GM12878 (cell line): ENCODE results near the gene FUT8. TPM values are rescaled to one million over a fixed set of nuclear protein-coding genes. Genes with fewer than 3 reads are reported as not detected.

Experiments used
- ATAC-seq: fragments of 200-7000 bp; cut with Tn5 transposase; 3 replicates; pipeline ENCODE4 v1.9.1; 2020; ENCODE audit warnings: mild to moderate bottlenecking, moderate library complexity
- BruUV-seq: library from RNA; stranded (reverse); fragments of 400-500 nt; replicated peaks from 2 replicates; lab custom pipeline; 2021; lab: Mats Ljungman, UMichigan
- CTCF ChIA-PET: fragments of 300-600 bp; sonication (Branson Sonifier 250); formaldehyde crosslinking; extraction: SDS; loops from one replicate; lab custom pipeline; 2021; ENCODE audit warnings: inconsistent platforms; lab: Yijun Ruan, JAX
- POLR2A ChIA-PET: fragments of 350-600 bp; formaldehyde crosslinking; extraction: SDS; loops from one replicate; lab custom pipeline; 2021; ENCODE audit warnings: inconsistent platforms; lab: Charles Lee
- RAD21 ChIA-PET: fragments of 300-600 bp; sonication (Branson Sonifier 250); formaldehyde crosslinking; loops from one replicate; lab custom pipeline; 2023; ENCODE audit warnings: antibody characterized with exemption; ENCODE audit not compliant: unreplicated experiment; lab: Charles Lee
- SMC1A ChIA-PET: fragments of 300-600 bp; sonication (Branson Sonifier 250); formaldehyde crosslinking; loops from one replicate; lab custom pipeline; 2023; ENCODE audit not compliant: unreplicated experiment, uncharacterized antibody; lab: Charles Lee
- DNase-seq: peaks from one replicate; pipeline ENCODE4 v3.0.0-alpha.2; 2011; ENCODE audit warnings: low read depth, low spot score
- FAIRE-seq: peaks from 3 replicates; lab custom pipeline; 2011; peaks lifted over from hg19 to GRCh38; lab: Jason Lieb, UNC
- H2AFZ ChIP-seq: 2 replicates; pipeline ENCODE4 v1.6.0; 2011; ENCODE audit warnings: low read depth, low read length, control low read depth; ENCODE audit not compliant: control insufficient read depth
- H3K27ac ChIP-seq: 2 replicates; pipeline ENCODE4 v1.5.1; 2011; ENCODE audit warnings: control low read depth; ENCODE audit not compliant: control insufficient read depth, insufficient read depth
- H3K27me3 ChIP-seq, 2 experiments: replicated peaks in 1 of 2; 2 replicates each; pipeline versions ENCODE4 v1.6.0 to v1.6.1; 2011; ENCODE audit warnings: low read length in 1 of 2; ENCODE audit not compliant: control insufficient read depth in 2 of 2, insufficient read depth in 2 of 2
- H3K36me3 ChIP-seq, 2 experiments: 2 replicates each; pipeline ENCODE4 v1.5.1; 2011; ENCODE audit warnings: low read length in 1 of 2; ENCODE audit not compliant: control insufficient read depth in 2 of 2, insufficient read depth in 2 of 2
- H3K4me1 ChIP-seq: 2 replicates; pipeline ENCODE4 v1.6.1; 2011; ENCODE audit warnings: mild to moderate bottlenecking, low read length, moderate library complexity, mixed read lengths; ENCODE audit not compliant: control insufficient read depth, insufficient read depth
- H3K4me2 ChIP-seq: 2 replicates; pipeline ENCODE4 v1.6.0; 2011; ENCODE audit warnings: control low read depth; ENCODE audit not compliant: control insufficient read depth, insufficient read depth
- H3K4me3 ChIP-seq: fragments of 200-600 bp; sonication (generic); 2 replicates; pipeline ENCODE4 v1.5.1; 2016
- H3K79me2 ChIP-seq: 2 replicates; pipeline ENCODE4 v1.6.0; 2011; ENCODE audit warnings: low read length; ENCODE audit not compliant: control insufficient read depth, insufficient read depth
- H3K9ac ChIP-seq: 2 replicates; pipeline ENCODE4 v1.8.0; 2011; ENCODE audit warnings: low read length, control low read depth, mixed read lengths; ENCODE audit not compliant: control insufficient read depth, insufficient read depth
- H3K9me3 ChIP-seq: replicated peaks from 3 replicates; pipeline ENCODE4 v1.5.1; 2011; ENCODE audit warnings: mild to moderate bottlenecking, low read length; ENCODE audit not compliant: control insufficient read depth, insufficient read depth
- H4K20me1 ChIP-seq: 2 replicates; pipeline ENCODE4 v1.6.0; 2011; ENCODE audit not compliant: control insufficient read depth, insufficient read depth
- CUX1 ChIP-seq: IDR thresholded peaks from 2 replicates; pipeline ENCODE4 v1.6.1; 2012; ENCODE audit warnings: improper control_type of control experiment, low read depth, low read length; ENCODE audit not compliant: insufficient replicate concordance
- MAX ChIP-seq: IDR thresholded peaks from 2 replicates; pipeline ENCODE4 v1.6.1; 2012; ENCODE audit warnings: low read depth, low read length, improper control_type of control experiment
- MEF2A ChIP-seq: IDR thresholded peaks from 2 replicates; pipeline ENCODE4 v1.6.1; 2011; ENCODE audit warnings: low read depth, mild to moderate bottlenecking, low read length, moderate library complexity; ENCODE audit not compliant: insufficient read depth
- NR2C2 ChIP-seq: IDR thresholded peaks from 2 replicates; pipeline ENCODE4 v1.6.1; 2011; ENCODE audit warnings: borderline replicate concordance, low read depth; ENCODE audit not compliant: control insufficient read depth, insufficient read length
- RELB ChIP-seq: fragments of 450-650 bp; IDR thresholded peaks from 2 replicates; pipeline ENCODE4 v1.6.1; 2017; ENCODE audit warnings: low read depth, mild to moderate bottlenecking, moderate library complexity
- SUZ12 ChIP-seq: fragments of 200-600 bp; sonication (generic); IDR thresholded peaks from one replicate; pipeline ENCODE4 v1.6.1; 2018; ENCODE audit warnings: antibody characterized with exemption, mild to moderate bottlenecking; ENCODE audit not compliant: unreplicated experiment
- TCF3 ChIP-seq: IDR thresholded peaks from 2 replicates; pipeline ENCODE4 v1.6.1; 2012; ENCODE audit warnings: low read depth, mild to moderate bottlenecking, low read length, borderline replicate concordance; ENCODE audit not compliant: insufficient read depth
- YBX1 ChIP-seq: fragments of 450-650 bp; IDR thresholded peaks from 2 replicates; pipeline ENCODE4 v1.6.1; 2016; ENCODE audit warnings: antibody characterized with exemption
- ZBTB40 ChIP-seq: fragments of 450-650 bp; IDR thresholded peaks from 2 replicates; pipeline ENCODE4 v1.6.1; 2016; ENCODE audit warnings: mild to moderate bottlenecking, moderate library complexity, borderline replicate concordance
- WGBS: methylation state at CpG from one replicate; pipeline ENCODE4 v1.1.6; 2016; ENCODE audit warnings: low lambda C conversion rate; ENCODE audit not compliant: insufficient replicate concordance, insufficient coverage; ENCODE audit errors: missing lambda C conversion rate; 5-methylcytosine and 5-hydroxymethylcytosine counted together
- in situ Hi-C: fragments of 300-500 bp; cut with MboI; formaldehyde crosslinking; loops from 9 replicates; pipeline ENCODE4 v1.14.3; 2018; ENCODE audit warnings: mixed read lengths
- intact Hi-C: fragments of 100-400 bp; cut with micrococcal nuclease; formaldehyde crosslinking; loops from one replicate; pipeline ENCODE4 v1.14.2; 2022; ENCODE audit not compliant: unreplicated experiment
- polyA plus RNA-seq, 11 experiments: library from polyadenylated mRNA; depleted of rRNA in 4 of 11; unstranded in 6 of 11; stranded (reverse) in 5 of 11; fragments of >200 nt; fragmentation: Nextera tagmentation in 4 of 11; fragmentation: Illumina TruSeq in 1 of 11; extraction: Ambion mirVana in 4 of 11; extraction: Trizol in 1 of 11; gene quantifications; 1 replicate in 1 of 11; 2 replicates in 10 of 11; pipeline versions ENCODE4 v1.2.1 to v1.2.3, GENCODE V29; 2011 to 2016; ENCODE audit warnings: inconsistent platforms in 2 of 11, missing spikeins in 2 of 11, low read depth in 1 of 11
- total RNA-seq, 4 experiments: library from RNA; depleted of rRNA in 3 of 4; stranded (reverse); fragments of >200 nt in 3 of 4; fragmentation: Illumina TruSeq in 1 of 4; extraction: Trizol in 1 of 4; gene quantifications; 2 replicates each; pipeline versions ENCODE4 v1.2.1 to v1.2.3, GENCODE V29; 2013 to 2021

Gene FUT8
- total and polyA plus RNA-seq, 10 of the 15 experiments (the other 5 are each of a cell fraction or from before 2014, with no cell fraction given): 21.3 to 106 (median 66.3) TPM

GRCh38 chr14:65462411-65462810 lies 49.9 kb downstream of the FUT8 start (continued):
- no peak for TF ChIP-seq ZBTB40
- no peak for TF ChIP-seq YBX1
- no peak; the same call in 1 of the 2 replicates for TF ChIP-seq MEF2A

GRCh38 chr14:65465584-65465983 lies 53.1 kb downstream of the FUT8 start:
- H2AFZ ChIP-seq: no peak overlapping the region
- CTCF ChIA-PET: interaction anchor here (0.9 to 1.5 kb wide), 4 partner anchors 11 to 360 kb away, joined by 3 to 6 read pairs (median 4); no protein-coding TSS in a partner anchor
- peaks cover 5 to 7% of the 10 kb centered on the region in 2 experiments; a peak in 3 of 4 replicates for H3K36me3 ChIP-seq
- intact Hi-C loops (no loop called here), in situ Hi-C loops (no loop called here)
- H3K9me3 ChIP-seq: no peaks in the 10 kb centered on the region
- SMC1A ChIA-PET: interaction anchor here (1.0 to 2.2 kb wide), 8 partner anchors 8 to 309 kb away, joined by 3 to 12 read pairs (median 4); no protein-coding TSS in a partner anchor
- POLR2A ChIA-PET: interaction anchor here (1.0 kb wide), 2 partner anchors 11 to 19 kb away, joined by 3 to 7 read pairs; no protein-coding TSS in a partner anchor
- DNase-seq (no peak), FAIRE-seq (no peak), ATAC-seq (no peak)
- H3K27me3 ChIP-seq: no peaks in the 10 kb centered on the region
- H3K4me1 ChIP-seq: peaks cover 28% of the 10 kb centered on the region
- no peaks in the 10 kb centered on the region for H4K20me1 ChIP-seq
- WGBS: 100% methylated on average over 1 of the region's 1 CpG
- RAD21 ChIA-PET: interaction anchor here (1.0 to 1.5 kb wide), 6 partner anchors 17 to 359 kb away, joined by 3 to 5 read pairs (median 3); no protein-coding TSS in a partner anchor
- H3K79me2 ChIP-seq: peaks cover 64% of the 10 kb centered on the region
- H3K27ac ChIP-seq: no peak overlapping the region
- H3K9ac ChIP-seq: no peak overlapping the region
- no peak overlapping the region for H3K4me3 ChIP-seq
- H3K4me2 ChIP-seq: no peak overlapping the region
- BruUV-seq: no TSS peak
- TF ChIP-seq NR2C2 (no peak), MAX (no peak), RELB (no peak), CUX1 (no peak), TCF3 (no peak), SUZ12 (no peak)
